Measurements from ENCODE around the gene METRN. TPM values are rescaled to one million over a fixed set of nuclear protein-coding genes. Genes with fewer than 3 reads are reported as not detected.

METRN gene
- total RNA-seq, 4 donors from 2014 or later = 4.0 to 33.8 (median 8.9) TPM

GRCh38 chr16:766820-767640 lies 52.1 kb downstream of the METRN start:
- Histone ChIP-seq H3K9me3 (no peaks in the 10 kb centered on the region), H3K4me3 (no peak overlapping the region), H3K4me1 (no peaks in the 10 kb centered on the region), H3K27me3 (no peaks in the 10 kb centered on the region), H3K27ac (no peak overlapping the region), H3K36me3 (no peaks in the 10 kb centered on the region)
- no peak for DNase-seq
- no peak for TF ChIP-seq POLR2A (IDR thresholded peaks at IDR 0.05)
- TF ChIP-seq CTCF (IDR thresholded peaks at IDR 0.05) = no peak

GRCh38 chr16:767743-768235 lies 52.9 kb downstream of the METRN start:
- Histone ChIP-seq H3K9me3 (no peaks in the 10 kb centered on the region), H3K36me3 (no peaks in the 10 kb centered on the region), H3K4me3 (no peak overlapping the region), H3K27me3 (no peaks in the 10 kb centered on the region), H3K4me1 (no peaks in the 10 kb centered on the region), H3K27ac (no peak overlapping the region)
- TF ChIP-seq CTCF (IDR thresholded peaks at IDR 0.05) = no peak
- no peak for TF ChIP-seq POLR2A (IDR thresholded peaks at IDR 0.05)
- no peak for DNase-seq

- TF ChIP-seq CTCF (IDR thresholded peaks at IDR 0.05) = no peak
- TF ChIP-seq POLR2A (IDR thresholded peaks at IDR 0.05) = no peak
- Histone ChIP-seq H3K27me3 (no peaks in the 10 kb centered on the region), H3K4me1 (no peaks in the 10 kb centered on the region), H3K36me3 (no peaks in the 10 kb centered on the region), H3K9me3 (no peaks in the 10 kb centered on the region), H3K4me3 (no peak overlapping the region), H3K27ac (no peak overlapping the region)
- no peak for DNase-seq
These were observed 53.5 kb downstream of the METRN start for GRCh38 chr16:768428-768827.

Other genes starting within 250 kb of the METRN start
- gene CAPN15, start 187.4 kb upstream of the METRN start, total RNA-seq = 100 to 1,000 TPM in 3 of 4 donors, 10 to 100 TPM in 1; 50.3 to 249 (median 167) TPM
- gene PRR35, start 154.7 kb upstream of the METRN start, total RNA-seq = not detected
- gene NHLRC4, start 148.1 kb upstream of the METRN start, total RNA-seq = 10 to 100 TPM in 1 of 4 donors, 1 to 10 TPM in 3; 1.2 to 17.3 (median 1.5) TPM
- gene PIGQ, start 145.2 kb upstream of the METRN start, total RNA-seq = 10 to 100 TPM; 33.1 to 65.6 (median 55.2) TPM
- gene RAB40C, start 125.1 kb upstream of the METRN start, total RNA-seq = 10 to 100 TPM; 27.2 to 83.6 (median 62.7) TPM
- 1 to 10 TPM; 2.5 to 6.2 (median 3.8) TPM for gene WFIKKN1, start 84.1 kb upstream of the METRN start, total RNA-seq
- 100 to 1,000 TPM in 1 of 4 donors, 10 to 100 TPM in 3; 44.5 to 153 (median 60.2) TPM for gene METTL26, start 78.8 kb upstream of the METRN start, total RNA-seq
- gene MCRIP2, start 73.3 kb upstream of the METRN start, total RNA-seq = 100 to 1,000 TPM; 114 to 260 (median 222) TPM
- 100 to 1,000 TPM in 2 of 4 donors, 10 to 100 TPM in 2; 29.8 to 154 (median 73.6) TPM for gene WDR90, start 65.8 kb upstream of the METRN start, total RNA-seq
- gene RHOT2, start 47.0 kb upstream of the METRN start, total RNA-seq = 100 to 1,000 TPM; 110 to 416 (median 239) TPM
- 10 to 100 TPM in 2 of 4 donors, 1 to 10 TPM in 2; 4.1 to 13.6 (median 9.9) TPM for gene RHBDL1, start 39.4 kb upstream of the METRN start, total RNA-seq
- gene STUB1, start 34.7 kb upstream of the METRN start, total RNA-seq = 100 to 1,000 TPM in 3 of 4 donors, 10 to 100 TPM in 1; 96.0 to 291 (median 107) TPM
- gene JMJD8, start 30.8 kb upstream of the METRN start, total RNA-seq = 10 to 100 TPM; 45.6 to 56.1 (median 51.9) TPM
- 10 to 100 TPM in 3 of 4 donors, 1 to 10 TPM in 1; 8.3 to 20.4 (median 15.4) TPM for gene WDR24, start 24.7 kb upstream of the METRN start, total RNA-seq
- 1 to 10 TPM; 1.4 to 2.5 (median 1.9) TPM for gene FBXL16, start 9.3 kb upstream of the METRN start, total RNA-seq
- 10 to 100 TPM; 52.8 to 93.9 (median 72.0) TPM for gene ANTKMT, start 6.0 kb downstream of the METRN start, total RNA-seq
- gene CCDC78, start 11.3 kb downstream of the METRN start, total RNA-seq = 10 to 100 TPM in 1 of 4 donors, 1 to 10 TPM in 3; 2.1 to 13.2 (median 6.3) TPM
- gene HAGHL, start 12.0 kb downstream of the METRN start, total RNA-seq = 10 to 100 TPM in 1 of 4 donors, 1 to 10 TPM in 2, under 1 TPM in 1; 0.53 to 42.9 (median 3.4) TPM
- 100 to 1,000 TPM in 2 of 4 donors, 10 to 100 TPM in 2; 73.4 to 164 (median 117) TPM for gene CIAO3, start 25.9 kb downstream of the METRN start, total RNA-seq
- 1 to 10 TPM in 3 of 4 donors, not detected in 1; 2.6 to 7.7 (median 5.4) TPM for gene MSLN, start 45.6 kb downstream of the METRN start, total RNA-seq
- gene RPUSD1, start 73.3 kb downstream of the METRN start, total RNA-seq = 10 to 100 TPM; 31.0 to 42.1 (median 37.4) TPM
- gene CHTF18, start 73.5 kb downstream of the METRN start, total RNA-seq = 10 to 100 TPM; 12.1 to 91.6 (median 19.0) TPM
- 1 to 10 TPM in 1 of 4 donors, not detected in 3; 1.9 TPM for gene GNG13, start 85.6 kb downstream of the METRN start, total RNA-seq

All from Peyer's patch (tissue), 4 donors.